Measurements from ENCODE around the gene NR2F1.

DNA sequence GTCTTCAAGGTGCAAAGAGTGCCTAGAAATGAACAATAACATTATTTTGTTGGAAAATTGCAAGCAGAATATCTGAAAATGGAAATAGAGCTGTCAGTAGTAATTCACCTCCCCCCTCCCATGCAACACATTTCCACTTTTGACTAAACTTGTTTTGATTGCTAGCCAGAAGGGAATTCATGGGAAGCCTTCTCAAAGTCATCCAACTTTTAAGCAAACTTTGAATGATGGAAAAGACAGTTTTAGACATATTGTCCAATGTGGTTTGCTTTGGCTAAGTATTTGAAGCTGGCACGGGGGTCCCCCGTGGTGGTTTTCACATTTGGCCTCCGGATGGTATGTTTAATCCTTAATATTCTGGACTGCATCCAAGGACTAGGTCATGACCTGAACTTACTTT is 7.5 kb downstream of the NR2F1 start:
- TF ChIP-seq EZH2 (IDR thresholded peaks at IDR 0.05; ENCODE audit: borderline replicate concordance, low read depth, low read length, severe bottlenecking) (no peak), POLR2A (IDR thresholded peaks at IDR 0.05; ENCODE audit: low read depth, low read length) (no peak), POLR2AphosphoS5 (IDR thresholded peaks at IDR 0.05; ENCODE audit: insufficient read depth, low read depth, low read length) (no peak), JUN (IDR thresholded peaks at IDR 0.05; ENCODE audit: borderline replicate concordance, insufficient read depth, insufficient read length, low read depth) (no peak), GATA2 (IDR thresholded peaks at IDR 0.05; ENCODE audit: insufficient read depth, insufficient read length, low read depth, low read length) (no peak), MYC (IDR thresholded peaks at IDR 0.05; ENCODE audit: low read depth, low read length) (no peak)
- TF ChIP-seq, protein P1, sequence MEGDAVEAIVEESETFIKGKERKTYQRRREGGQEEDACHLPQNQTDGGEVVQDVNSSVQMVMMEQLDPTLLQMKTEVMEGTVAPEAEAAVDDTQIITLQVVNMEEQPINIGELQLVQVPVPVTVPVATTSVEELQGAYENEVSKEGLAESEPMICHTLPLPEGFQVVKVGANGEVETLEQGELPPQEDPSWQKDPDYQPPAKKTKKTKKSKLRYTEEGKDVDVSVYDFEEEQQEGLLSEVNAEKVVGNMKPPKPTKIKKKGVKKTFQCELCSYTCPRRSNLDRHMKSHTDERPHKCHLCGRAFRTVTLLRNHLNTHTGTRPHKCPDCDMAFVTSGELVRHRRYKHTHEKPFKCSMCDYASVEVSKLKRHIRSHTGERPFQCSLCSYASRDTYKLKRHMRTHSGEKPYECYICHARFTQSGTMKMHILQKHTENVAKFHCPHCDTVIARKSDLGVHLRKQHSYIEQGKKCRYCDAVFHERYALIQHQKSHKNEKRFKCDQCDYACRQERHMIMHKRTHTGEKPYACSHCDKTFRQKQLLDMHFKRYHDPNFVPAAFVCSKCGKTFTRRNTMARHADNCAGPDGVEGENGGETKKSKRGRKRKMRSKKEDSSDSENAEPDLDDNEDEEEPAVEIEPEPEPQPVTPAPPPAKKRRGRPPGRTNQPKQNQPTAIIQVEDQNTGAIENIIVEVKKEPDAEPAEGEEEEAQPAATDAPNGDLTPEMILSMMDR (IDR thresholded peaks at IDR 0.05; ENCODE audit: extremely low read depth in 1 of 2, insufficient read depth in 1 of 2, low read depth in 1 of 2, low read length in 2 of 2), result no peak
- TF ChIP-seq, protein P2, sequence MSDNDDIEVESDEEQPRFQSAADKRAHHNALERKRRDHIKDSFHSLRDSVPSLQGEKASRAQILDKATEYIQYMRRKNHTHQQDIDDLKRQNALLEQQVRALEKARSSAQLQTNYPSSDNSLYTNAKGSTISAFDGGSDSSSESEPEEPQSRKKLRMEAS (IDR thresholded peaks at IDR 0.05; ENCODE audit: insufficient read depth, insufficient read length), result no peak
